BLaER1 treated with 17β-estradiol and CSF1 and Interleukin-3, amounts not matched to agents 10 nM and 100 nM (cell line): ENCODE data around the gene MAP1LC3C.

ENCODE experiments used
- H3K27ac ChIP-seq, 11 experiments: shearing (Covaris generic); formaldehyde crosslinking; 2 replicates each; pipeline ENCODE4 v1.8.1; 2022
- H3K27me3 ChIP-seq, 11 experiments: shearing (Covaris generic); formaldehyde crosslinking; 2 replicates each; pipeline ENCODE4 v1.8.1; 2022
- H3K36me3 ChIP-seq, 11 experiments: shearing (Covaris generic); formaldehyde crosslinking; 2 replicates each; pipeline ENCODE4 v1.8.1; 2022
- H3K4me1 ChIP-seq, 10 experiments: shearing (Covaris generic); formaldehyde crosslinking; 2 replicates each; pipeline ENCODE4 v1.8.1; 2022
- H3K4me2 ChIP-seq, 11 experiments: shearing (Covaris generic); formaldehyde crosslinking; 2 replicates each; pipeline ENCODE4 v1.8.1; 2022
- H3K4me3 ChIP-seq, 10 experiments: shearing (Covaris generic); formaldehyde crosslinking; 2 replicates each; pipeline ENCODE4 v1.8.1; 2022
- H3K9ac ChIP-seq, 11 experiments: shearing (Covaris generic); formaldehyde crosslinking; 2 replicates each; pipeline ENCODE4 v1.8.1; 2022
- H3K9me3 ChIP-seq, 11 experiments: shearing (Covaris generic); formaldehyde crosslinking; replicated peaks in 1 of 11; 2 replicates each; pipeline ENCODE4 v1.8.1; 2022
- H4K20me1 ChIP-seq, 11 experiments: shearing (Covaris generic); formaldehyde crosslinking; 2 replicates each; pipeline ENCODE4 v1.8.1; 2022
- Cebpa-rat ChIP-seq, 11 experiments: shearing (Covaris generic); IDR thresholded peaks; 2 replicates each; pipeline ENCODE4 v1.8.1; 2022

MAP1LC3C gene

GRCh38 chr1:241999026-241999425 is at the start of gene MAP1LC3C:
Gene MAP1LC3C, minus strand, starts transcription at chr1:241999098. Its CDS starts 90 bp downstream, at chr1:241999008.
- peak within 1 kb of the TSS in 1 of 11 experiments; percentile 38; a peak in 1 of 22 replicates for H3K9ac ChIP-seq
- peak within 1 kb of the TSS in 8 of 11 experiments; percentile 9 to 59 (median 42); a peak in 12 of 22 replicates for H3K4me2 ChIP-seq
- peak within 1 kb of the TSS in 1 of 10 experiments; percentile 35; a peak in 3 of 20 replicates for H3K4me3 ChIP-seq

GRCh38 chr1:242043165-242043564 is 44.3 kb upstream of the MAP1LC3C start:
- H4K20me1 ChIP-seq = no peaks in the 10 kb centered on the region
- no peaks in the 10 kb centered on the region for H3K27me3 ChIP-seq
- no peak for TF ChIP-seq Cebpa-rat (IDR thresholded peaks at IDR 0.05)
- peaks cover 0 to 12% (median 9%) of the 10 kb centered on the region in 11 experiments; a peak in 14 of 22 replicates for H3K9me3 ChIP-seq
- H3K4me1 ChIP-seq = no peaks in the 10 kb centered on the region
- no peak overlapping the region for H3K4me3 ChIP-seq
- H3K4me2 ChIP-seq = no peak overlapping the region
- no peak overlapping the region for H3K9ac ChIP-seq
- no peaks in the 10 kb centered on the region for H3K36me3 ChIP-seq
- no peak overlapping the region for H3K27ac ChIP-seq

More at GRCh38 chr1:241999026-241999425, at the start of gene MAP1LC3C:
- Histone ChIP-seq H3K36me3 (no peaks in the 10 kb centered on the region), H4K20me1 (no peaks in the 10 kb centered on the region), H3K9me3 (no peaks in the 10 kb centered on the region), H3K27ac (no peak within 1 kb of the TSS; a peak in 2 of 22 replicates), H3K4me1 (peaks cover 0 to 20% (median 3%) of the 10 kb centered on the region in 10 experiments; a peak in 9 of 20 replicates), H3K27me3 (no peaks in the 10 kb centered on the region)
- no peak for TF ChIP-seq Cebpa-rat (IDR thresholded peaks at IDR 0.05)

GRCh38 chr1:242034392-242034791 is 35.5 kb upstream of the MAP1LC3C start:
- Histone ChIP-seq H3K36me3 (no peaks in the 10 kb centered on the region), H4K20me1 (no peaks in the 10 kb centered on the region), H3K27me3 (no peaks in the 10 kb centered on the region), H3K27ac (no peak overlapping the region), H3K4me2 (no peak overlapping the region), H3K4me3 (no peak overlapping the region), H3K9me3 (no peaks in the 10 kb centered on the region), H3K9ac (no peak overlapping the region), H3K4me1 (no peaks in the 10 kb centered on the region)
- TF ChIP-seq Cebpa-rat (IDR thresholded peaks at IDR 0.05) = no peak

- Histone ChIP-seq H3K4me3 (no peak overlapping the region), H3K36me3 (no peaks in the 10 kb centered on the region), H3K9ac (no peak overlapping the region), H3K4me1 (no peaks in the 10 kb centered on the region), H3K9me3 (no peaks in the 10 kb centered on the region), H3K27me3 (no peaks in the 10 kb centered on the region), H3K27ac (no peak overlapping the region), H3K4me2 (no peak overlapping the region), H4K20me1 (no peaks in the 10 kb centered on the region)
- no peak for TF ChIP-seq Cebpa-rat (IDR thresholded peaks at IDR 0.05)
Observed at GRCh38 chr1:242033447-242033846, 34.5 kb upstream of the MAP1LC3C start.

GRCh38 chr1:242030071-242030470 is 31.2 kb upstream of the MAP1LC3C start:
- no peak overlapping the region for H3K27ac ChIP-seq
- no peak overlapping the region for H3K4me2 ChIP-seq
- TF ChIP-seq Cebpa-rat (IDR thresholded peaks at IDR 0.05) = no peak
- no peak overlapping the region for H3K4me3 ChIP-seq
- no peaks in the 10 kb centered on the region for H3K4me1 ChIP-seq
- H3K27me3 ChIP-seq = no peaks in the 10 kb centered on the region
- H4K20me1 ChIP-seq = no peaks in the 10 kb centered on the region
- no peaks in the 10 kb centered on the region for H3K9me3 ChIP-seq
- H3K9ac ChIP-seq = no peak overlapping the region
- H3K36me3 ChIP-seq = no peaks in the 10 kb centered on the region

GRCh38 chr1:242025681-242026080 is 26.8 kb upstream of the MAP1LC3C start:
- TF ChIP-seq Cebpa-rat (IDR thresholded peaks at IDR 0.05) = no peak
- H3K4me2 ChIP-seq = no peak overlapping the region
- peaks cover 0 to 6% (median 0%) of the 10 kb centered on the region in 10 experiments; a peak in 2 of 20 replicates for H3K4me1 ChIP-seq
- no peaks in the 10 kb centered on the region for H4K20me1 ChIP-seq
- no peak overlapping the region for H3K9ac ChIP-seq
- no peak overlapping the region for H3K4me3 ChIP-seq
- H3K9me3 ChIP-seq = no peaks in the 10 kb centered on the region
- no peaks in the 10 kb centered on the region for H3K36me3 ChIP-seq
- no peak overlapping the region for H3K27ac ChIP-seq
- no peaks in the 10 kb centered on the region for H3K27me3 ChIP-seq

- peaks cover 0 to 6% (median 0%) of the 10 kb centered on the region in 10 experiments; a peak in 2 of 20 replicates for H3K4me1 ChIP-seq
- H3K9me3 ChIP-seq = no peaks in the 10 kb centered on the region
- no peaks in the 10 kb centered on the region for H3K36me3 ChIP-seq
- no peaks in the 10 kb centered on the region for H3K27me3 ChIP-seq
- no peak overlapping the region for H3K27ac ChIP-seq
- 0 out of 22 replicates have a peak overlapping the region, but pooled peaks of 1 of the 11 experiments have one; percentile 7 for H3K4me2 ChIP-seq
- no peak for TF ChIP-seq Cebpa-rat (IDR thresholded peaks at IDR 0.05)
- no peaks in the 10 kb centered on the region for H4K20me1 ChIP-seq
- no peak overlapping the region for H3K4me3 ChIP-seq
- H3K9ac ChIP-seq = no peak overlapping the region
Observed at GRCh38 chr1:242023805-242024204, 24.9 kb upstream of the MAP1LC3C start.

GRCh38 chr1:242019018-242019417 is 20.1 kb upstream of the MAP1LC3C start:
- no peaks in the 10 kb centered on the region for H3K36me3 ChIP-seq

GRCh38 chr1:242017580-242018233 is 18.8 kb upstream of the MAP1LC3C start:
- Histone ChIP-seq H3K27me3 (no peaks in the 10 kb centered on the region), H3K27ac (no peak overlapping the region), H3K36me3 (no peaks in the 10 kb centered on the region), H4K20me1 (no peaks in the 10 kb centered on the region), H3K9me3 (no peaks in the 10 kb centered on the region), H3K4me2 (no peak overlapping the region), H3K4me3 (no peak overlapping the region), H3K4me1 (peaks cover 0 to under 1% (median 0%) of the 10 kb centered on the region in 10 experiments; a peak in 2 of 20 replicates), H3K9ac (no peak overlapping the region)
- no peak for TF ChIP-seq Cebpa-rat (IDR thresholded peaks at IDR 0.05)

More at GRCh38 chr1:242019018-242019417, 20.1 kb upstream of the MAP1LC3C start:
- Histone ChIP-seq H4K20me1 (no peaks in the 10 kb centered on the region), H3K4me3 (no peak overlapping the region), H3K27ac (no peak overlapping the region), H3K9me3 (no peaks in the 10 kb centered on the region), H3K9ac (no peak overlapping the region), H3K4me2 (no peak overlapping the region), H3K4me1 (peaks cover 0 to 5% (median 0%) of the 10 kb centered on the region in 10 experiments; a peak in 2 of 20 replicates), H3K27me3 (no peaks in the 10 kb centered on the region)
- no peak for TF ChIP-seq Cebpa-rat (IDR thresholded peaks at IDR 0.05)

- Histone ChIP-seq H4K20me1 (no peaks in the 10 kb centered on the region), H3K9me3 (no peaks in the 10 kb centered on the region), H3K27ac (no peak overlapping the region), H3K9ac (no peak overlapping the region; a peak in 1 of 22 replicates), H3K4me3 (no peak overlapping the region), H3K36me3 (no peaks in the 10 kb centered on the region), H3K4me1 (peaks cover 0 to 13% (median 0%) of the 10 kb centered on the region in 10 experiments; a peak in 4 of 20 replicates), H3K4me2 (no peak overlapping the region), H3K27me3 (no peaks in the 10 kb centered on the region)
- TF ChIP-seq Cebpa-rat (IDR thresholded peaks at IDR 0.05) = no peak
Observed at GRCh38 chr1:242016479-242016878, 17.6 kb upstream of the MAP1LC3C start.
